H1 (cell line): ENCODE data around the gene NDC1. TPM values are rescaled to one million over a fixed set of nuclear protein-coding genes. Genes with fewer than 3 reads are reported as not detected.

Experiments used
- polyA plus RNA-seq, 7 experiments: library from polyadenylated mRNA; depleted of rRNA in 3 of 7; stranded (reverse) in 5 of 7; unstranded in 2 of 7; fragments of >200 nt in 5 of 7; fragments of 200-250 nt in 2 of 7; gene quantifications; 1 replicate in 5 of 7; 2 replicates in 1 of 7; 4 replicates in 1 of 7; pipeline versions ENCODE4 v1.2.1 to v1.2.3, GENCODE V29; 2011 to 2013; ENCODE audit warnings: missing spikeins in 2 of 7, mixed read lengths in 2 of 7
- total RNA-seq: library from RNA; stranded (reverse); fragmentation: NEBNext Ultra II Directional; extraction: Animal tissue kit (Norgen Biotek cat#: 25700); gene quantifications from 2 replicates; pipeline ENCODE4 v1.2.1, GENCODE V29; 2021
- TF ChIP-seq, protein P1 (sequence below): fragments of 300-600 bp; sonication (generic); IDR thresholded peaks from 2 replicates; pipeline ENCODE4 v1.7.1; 2012; ENCODE audit warnings: low read length, moderate library complexity, mild to moderate bottlenecking, inconsistent platforms; ENCODE audit not compliant: insufficient replicate concordance

NDC1 gene
- total and polyA plus RNA-seq, 2 of the 8 experiments (the other 6 are each of a cell fraction or from before 2014, with no cell fraction given), result 62.9 to 66.1 TPM

- TF ChIP-seq, protein P1, sequence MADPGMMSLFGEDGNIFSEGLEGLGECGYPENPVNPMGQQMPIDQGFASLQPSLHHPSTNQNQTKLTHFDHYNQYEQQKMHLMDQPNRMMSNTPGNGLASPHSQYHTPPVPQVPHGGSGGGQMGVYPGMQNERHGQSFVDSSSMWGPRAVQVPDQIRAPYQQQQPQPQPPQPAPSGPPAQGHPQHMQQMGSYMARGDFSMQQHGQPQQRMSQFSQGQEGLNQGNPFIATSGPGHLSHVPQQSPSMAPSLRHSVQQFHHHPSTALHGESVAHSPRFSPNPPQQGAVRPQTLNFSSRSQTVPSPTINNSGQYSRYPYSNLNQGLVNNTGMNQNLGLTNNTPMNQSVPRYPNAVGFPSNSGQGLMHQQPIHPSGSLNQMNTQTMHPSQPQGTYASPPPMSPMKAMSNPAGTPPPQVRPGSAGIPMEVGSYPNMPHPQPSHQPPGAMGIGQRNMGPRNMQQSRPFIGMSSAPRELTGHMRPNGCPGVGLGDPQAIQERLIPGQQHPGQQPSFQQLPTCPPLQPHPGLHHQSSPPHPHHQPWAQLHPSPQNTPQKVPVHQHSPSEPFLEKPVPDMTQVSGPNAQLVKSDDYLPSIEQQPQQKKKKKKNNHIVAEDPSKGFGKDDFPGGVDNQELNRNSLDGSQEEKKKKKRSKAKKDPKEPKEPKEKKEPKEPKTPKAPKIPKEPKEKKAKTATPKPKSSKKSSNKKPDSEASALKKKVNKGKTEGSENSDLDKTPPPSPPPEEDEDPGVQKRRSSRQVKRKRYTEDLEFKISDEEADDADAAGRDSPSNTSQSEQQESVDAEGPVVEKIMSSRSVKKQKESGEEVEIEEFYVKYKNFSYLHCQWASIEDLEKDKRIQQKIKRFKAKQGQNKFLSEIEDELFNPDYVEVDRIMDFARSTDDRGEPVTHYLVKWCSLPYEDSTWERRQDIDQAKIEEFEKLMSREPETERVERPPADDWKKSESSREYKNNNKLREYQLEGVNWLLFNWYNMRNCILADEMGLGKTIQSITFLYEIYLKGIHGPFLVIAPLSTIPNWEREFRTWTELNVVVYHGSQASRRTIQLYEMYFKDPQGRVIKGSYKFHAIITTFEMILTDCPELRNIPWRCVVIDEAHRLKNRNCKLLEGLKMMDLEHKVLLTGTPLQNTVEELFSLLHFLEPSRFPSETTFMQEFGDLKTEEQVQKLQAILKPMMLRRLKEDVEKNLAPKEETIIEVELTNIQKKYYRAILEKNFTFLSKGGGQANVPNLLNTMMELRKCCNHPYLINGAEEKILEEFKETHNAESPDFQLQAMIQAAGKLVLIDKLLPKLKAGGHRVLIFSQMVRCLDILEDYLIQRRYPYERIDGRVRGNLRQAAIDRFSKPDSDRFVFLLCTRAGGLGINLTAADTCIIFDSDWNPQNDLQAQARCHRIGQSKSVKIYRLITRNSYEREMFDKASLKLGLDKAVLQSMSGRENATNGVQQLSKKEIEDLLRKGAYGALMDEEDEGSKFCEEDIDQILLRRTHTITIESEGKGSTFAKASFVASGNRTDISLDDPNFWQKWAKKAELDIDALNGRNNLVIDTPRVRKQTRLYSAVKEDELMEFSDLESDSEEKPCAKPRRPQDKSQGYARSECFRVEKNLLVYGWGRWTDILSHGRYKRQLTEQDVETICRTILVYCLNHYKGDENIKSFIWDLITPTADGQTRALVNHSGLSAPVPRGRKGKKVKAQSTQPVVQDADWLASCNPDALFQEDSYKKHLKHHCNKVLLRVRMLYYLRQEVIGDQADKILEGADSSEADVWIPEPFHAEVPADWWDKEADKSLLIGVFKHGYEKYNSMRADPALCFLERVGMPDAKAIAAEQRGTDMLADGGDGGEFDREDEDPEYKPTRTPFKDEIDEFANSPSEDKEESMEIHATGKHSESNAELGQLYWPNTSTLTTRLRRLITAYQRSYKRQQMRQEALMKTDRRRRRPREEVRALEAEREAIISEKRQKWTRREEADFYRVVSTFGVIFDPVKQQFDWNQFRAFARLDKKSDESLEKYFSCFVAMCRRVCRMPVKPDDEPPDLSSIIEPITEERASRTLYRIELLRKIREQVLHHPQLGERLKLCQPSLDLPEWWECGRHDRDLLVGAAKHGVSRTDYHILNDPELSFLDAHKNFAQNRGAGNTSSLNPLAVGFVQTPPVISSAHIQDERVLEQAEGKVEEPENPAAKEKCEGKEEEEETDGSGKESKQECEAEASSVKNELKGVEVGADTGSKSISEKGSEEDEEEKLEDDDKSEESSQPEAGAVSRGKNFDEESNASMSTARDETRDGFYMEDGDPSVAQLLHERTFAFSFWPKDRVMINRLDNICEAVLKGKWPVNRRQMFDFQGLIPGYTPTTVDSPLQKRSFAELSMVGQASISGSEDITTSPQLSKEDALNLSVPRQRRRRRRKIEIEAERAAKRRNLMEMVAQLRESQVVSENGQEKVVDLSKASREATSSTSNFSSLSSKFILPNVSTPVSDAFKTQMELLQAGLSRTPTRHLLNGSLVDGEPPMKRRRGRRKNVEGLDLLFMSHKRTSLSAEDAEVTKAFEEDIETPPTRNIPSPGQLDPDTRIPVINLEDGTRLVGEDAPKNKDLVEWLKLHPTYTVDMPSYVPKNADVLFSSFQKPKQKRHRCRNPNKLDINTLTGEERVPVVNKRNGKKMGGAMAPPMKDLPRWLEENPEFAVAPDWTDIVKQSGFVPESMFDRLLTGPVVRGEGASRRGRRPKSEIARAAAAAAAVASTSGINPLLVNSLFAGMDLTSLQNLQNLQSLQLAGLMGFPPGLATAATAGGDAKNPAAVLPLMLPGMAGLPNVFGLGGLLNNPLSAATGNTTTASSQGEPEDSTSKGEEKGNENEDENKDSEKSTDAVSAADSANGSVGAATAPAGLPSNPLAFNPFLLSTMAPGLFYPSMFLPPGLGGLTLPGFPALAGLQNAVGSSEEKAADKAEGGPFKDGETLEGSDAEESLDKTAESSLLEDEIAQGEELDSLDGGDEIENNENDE, result no peak
Observed at GRCh38 chr1:53731779-53732305, 106.3 kb downstream of the NDC1 start (continued).
